HG03457 (cell line): ENCODE data around the gene DBNDD1.

Source experiments
- ATAC-seq: cut with Tn5 transposase; IDR thresholded peaks from one replicate; pipeline ENCODE4 v1.9.1; 2021; ENCODE audit warnings: moderate number of reproducible peaks; ENCODE audit not compliant: unreplicated experiment

DBNDD1 gene

DNA sequence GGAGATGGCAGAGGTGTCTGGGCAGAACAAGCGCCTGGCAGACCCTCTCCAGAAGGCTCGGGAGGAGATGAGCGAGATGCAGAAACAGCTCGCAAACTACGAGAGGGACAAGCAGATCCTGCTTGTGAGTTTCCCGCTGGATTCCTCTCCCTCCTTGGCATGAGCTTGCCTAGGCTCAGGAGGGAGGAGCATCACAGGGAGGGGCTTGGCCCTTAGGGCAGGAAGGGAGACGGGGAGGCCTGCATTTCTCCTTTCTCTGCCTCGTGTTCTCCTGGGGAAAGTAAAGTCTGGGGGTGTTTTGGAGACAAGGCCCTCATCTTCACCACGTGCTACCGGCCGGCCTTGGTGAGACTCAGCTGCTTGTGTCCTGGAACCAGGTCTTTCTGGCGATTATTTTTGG is 18.0 kb upstream of the DBNDD1 start:
- no peak for ATAC-seq

DNA sequence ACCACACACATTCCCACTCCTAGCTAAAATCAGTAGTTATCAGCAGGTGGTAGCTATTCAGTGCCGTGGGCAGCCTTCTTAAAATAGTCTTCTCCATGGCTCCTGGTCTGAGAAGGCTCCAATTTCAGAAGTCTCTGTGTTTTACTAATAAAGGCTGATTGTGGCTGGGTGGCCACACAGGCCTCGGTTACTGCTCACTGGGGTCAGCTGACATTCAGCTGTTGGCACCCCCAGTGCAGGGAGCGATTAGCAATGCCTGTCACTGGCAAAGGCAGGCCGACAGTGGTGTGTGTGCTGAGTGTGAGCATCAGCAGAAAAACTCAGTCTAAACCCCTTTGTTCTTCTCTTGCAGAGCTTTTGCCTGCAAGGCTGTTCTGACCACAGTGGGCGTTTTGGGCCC is 16.6 kb upstream of the DBNDD1 start:
- no peak for ATAC-seq

DNA sequence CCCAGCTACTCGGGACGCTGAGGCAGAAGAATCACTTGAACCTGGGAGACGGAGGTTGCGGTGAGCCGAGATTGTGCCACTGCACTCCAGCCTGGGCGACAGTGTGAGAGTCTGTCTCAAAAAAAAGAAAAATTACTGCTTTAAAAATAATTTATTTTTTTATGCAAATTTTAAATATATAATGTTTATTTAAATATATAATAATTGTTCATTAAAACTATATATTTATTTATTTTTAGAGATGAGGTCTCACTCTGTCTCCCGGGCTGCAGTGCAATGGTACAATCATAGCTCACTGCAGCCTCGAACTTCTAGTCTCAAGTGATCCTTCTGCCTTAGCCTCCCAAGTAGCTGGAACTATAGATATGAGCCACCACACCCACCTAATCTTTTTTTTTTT is 15.2 kb upstream of the DBNDD1 start:
- no peak for ATAC-seq

DNA sequence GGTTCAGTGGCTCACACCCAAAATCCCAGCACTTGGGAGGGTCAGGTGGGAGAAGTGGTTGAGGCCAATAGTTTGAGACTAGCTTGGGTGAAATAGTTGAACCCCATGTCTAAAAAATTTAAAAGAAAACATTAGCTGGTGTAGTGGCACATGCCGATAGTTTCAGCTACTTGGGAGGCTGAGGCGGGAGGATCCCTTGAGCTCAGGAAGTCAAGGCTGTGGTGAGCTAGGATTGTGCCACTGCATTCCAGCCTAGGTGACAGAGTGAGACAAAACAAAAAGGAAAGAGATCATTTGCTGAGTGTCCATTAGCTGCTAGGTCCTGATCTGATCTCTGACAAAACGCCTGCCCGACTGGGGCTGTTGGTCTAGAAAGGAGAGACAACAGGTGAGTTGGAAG is 14.1 kb upstream of the DBNDD1 start:
- no peak for ATAC-seq

DNA sequence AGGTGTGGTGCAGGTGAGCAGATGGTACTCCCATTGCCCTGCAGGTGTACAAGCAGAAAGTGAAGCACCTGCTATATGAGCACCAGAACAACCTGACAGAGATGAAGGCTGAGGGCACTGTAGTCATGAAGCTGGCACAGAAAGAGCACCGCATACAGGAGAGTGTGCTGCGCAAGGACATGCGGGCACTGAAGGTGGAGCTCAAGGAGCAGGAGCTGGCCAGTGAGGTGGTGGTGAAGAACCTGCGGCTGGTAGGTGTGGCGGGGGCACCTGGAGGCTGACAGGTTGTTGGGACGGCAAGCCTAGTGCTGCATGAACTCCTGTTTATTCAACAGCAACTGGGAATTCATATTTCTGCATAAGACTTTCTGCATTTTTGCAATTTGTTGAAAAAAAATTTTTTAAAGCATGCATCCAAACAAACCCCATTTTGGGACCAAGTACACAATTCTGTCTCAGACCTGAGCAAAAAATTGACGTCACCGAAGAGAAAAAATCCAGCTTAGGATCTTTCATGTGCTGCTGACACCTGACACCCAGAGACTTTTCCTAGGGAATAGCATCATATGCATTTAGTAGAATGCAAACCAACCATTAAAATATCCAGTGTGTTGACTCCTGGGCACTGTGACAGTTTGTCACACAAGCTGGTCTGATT is 13.5 kb upstream of the DBNDD1 start:
- no peak for ATAC-seq

DNA sequence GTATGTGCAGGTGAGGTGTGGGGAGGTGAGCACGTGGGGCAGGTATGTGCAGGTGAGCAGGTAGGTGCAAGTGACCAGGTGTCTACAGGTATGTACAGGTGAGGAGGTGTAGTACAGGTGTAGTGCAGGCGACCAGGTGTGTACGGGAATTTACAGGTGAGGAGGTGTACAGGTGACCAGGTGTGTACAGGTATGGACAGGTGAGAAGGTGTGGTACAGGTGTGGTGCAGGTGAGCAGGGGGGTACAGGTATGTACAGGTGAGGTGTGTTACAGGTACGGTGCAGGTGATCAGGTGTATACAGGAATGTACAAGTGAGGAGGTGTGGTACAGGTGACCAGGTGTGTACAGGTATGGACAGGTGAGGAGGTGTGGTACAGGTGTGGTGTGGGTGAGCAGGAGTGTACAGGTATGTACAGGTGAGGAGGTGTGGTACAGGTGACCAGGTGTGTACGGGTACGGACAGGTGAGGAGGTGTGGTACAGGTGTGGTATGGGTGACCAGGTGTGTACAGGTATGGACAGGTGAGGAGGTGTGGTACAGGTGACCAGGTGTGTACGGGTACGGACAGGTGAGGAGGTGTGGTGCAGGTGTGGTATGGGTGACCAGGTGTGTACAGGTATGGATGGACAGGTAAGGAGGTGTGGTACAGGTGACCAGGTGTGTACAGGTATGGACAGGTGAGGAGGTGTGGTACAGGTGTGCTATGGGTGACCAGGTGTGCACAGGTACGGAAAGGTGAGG is 12.8 kb upstream of the DBNDD1 start:
- no peak for ATAC-seq

DNA sequence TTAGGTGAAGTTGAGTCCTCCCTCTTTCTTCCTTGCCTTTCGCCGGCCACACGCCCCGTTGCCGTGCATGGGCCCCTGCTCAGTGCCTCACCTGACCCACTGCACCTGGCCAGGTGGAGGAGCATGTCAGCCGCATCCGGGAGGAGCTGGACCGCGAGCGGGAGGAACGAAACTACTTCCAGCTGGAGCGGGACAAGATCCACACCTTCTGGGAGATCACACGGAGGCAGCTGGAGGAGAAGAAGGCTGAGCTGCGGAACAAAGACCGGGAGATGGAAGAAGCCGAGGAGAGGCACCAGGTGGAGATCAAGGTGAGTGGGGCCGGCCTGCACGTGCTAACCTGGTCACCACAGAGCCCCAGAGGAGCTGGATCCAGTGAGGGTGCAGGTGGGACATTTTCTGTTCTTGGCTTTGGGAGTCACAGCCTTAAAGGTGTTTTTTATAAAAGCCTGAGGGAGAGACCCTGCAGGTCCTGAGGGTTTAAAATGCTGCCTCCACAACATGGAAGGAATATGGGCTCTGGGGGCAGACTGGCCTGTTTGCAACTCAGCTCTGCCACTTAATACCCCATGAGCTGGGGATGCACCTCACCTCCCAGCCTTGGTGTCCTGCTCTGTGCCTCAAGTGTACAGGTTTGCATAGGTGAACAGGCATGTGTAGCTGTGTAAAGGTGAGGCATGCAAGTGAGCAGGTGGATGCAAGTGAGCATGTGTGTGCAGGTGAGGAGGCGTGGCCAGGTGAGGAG is 12.1 kb upstream of the DBNDD1 start:
- no peak for ATAC-seq

DNA sequence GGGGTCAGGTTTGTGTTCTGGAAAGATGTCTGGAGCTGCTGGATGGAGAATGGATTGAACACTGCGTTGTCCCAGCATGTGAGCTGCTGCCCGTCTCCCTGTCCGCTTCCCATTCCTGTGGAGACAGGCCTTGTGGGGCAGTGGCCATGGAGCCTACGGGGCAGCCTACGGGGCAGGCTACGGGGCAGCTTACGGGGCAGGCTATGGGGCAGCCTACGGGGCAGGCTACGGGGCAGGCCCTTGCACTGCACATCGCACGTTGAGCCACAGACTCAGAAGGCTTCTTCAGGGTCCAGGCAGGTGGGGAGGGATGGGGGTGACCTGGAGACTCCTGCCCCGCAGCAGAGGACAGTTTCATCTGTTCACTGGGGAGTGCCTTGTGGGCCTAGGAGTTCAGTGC is 9.7 kb upstream of the DBNDD1 start:
- ATAC-seq, result no peak

DNA sequence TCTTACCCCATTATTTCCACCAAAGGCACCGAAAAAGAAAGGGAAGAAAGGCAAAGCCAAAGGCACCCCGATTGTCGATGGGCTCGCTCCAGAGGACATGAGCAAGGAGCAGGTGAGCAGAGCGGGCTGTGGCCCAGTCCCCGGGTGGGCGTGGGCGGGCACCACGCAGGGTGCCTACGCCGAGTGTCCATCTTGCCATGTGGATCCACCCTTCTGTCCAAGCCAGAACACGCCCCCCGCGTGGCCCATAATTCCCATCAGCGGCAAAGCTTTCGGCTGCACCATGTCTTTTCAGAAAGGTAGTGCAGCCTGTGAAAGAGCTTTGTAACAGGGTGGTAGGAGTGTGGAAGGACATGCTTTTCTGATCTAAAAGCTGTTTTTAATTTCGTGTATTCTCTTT is 8.4 kb upstream of the DBNDD1 start:
- no peak for ATAC-seq

DNA sequence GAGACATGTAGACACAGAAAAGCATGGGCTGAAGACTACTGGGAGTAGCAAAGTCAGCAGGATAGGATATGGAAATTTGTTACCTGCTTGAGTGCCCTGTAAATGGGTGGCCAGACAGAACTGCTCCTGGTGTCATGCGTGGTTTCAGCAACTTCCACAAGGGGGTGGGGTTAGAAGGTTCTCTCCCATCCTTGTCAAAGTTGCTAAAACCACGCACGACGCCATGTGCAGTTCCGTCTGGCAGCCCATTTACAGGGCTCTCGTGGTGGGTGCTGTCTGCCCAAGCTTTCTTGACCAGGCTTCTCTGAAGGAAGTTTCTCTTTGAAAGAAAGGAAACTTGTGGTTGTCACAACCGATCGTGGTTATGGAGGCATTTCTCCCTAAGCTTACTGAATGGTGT is 6.9 kb upstream of the DBNDD1 start:
- no peak for ATAC-seq

DNA sequence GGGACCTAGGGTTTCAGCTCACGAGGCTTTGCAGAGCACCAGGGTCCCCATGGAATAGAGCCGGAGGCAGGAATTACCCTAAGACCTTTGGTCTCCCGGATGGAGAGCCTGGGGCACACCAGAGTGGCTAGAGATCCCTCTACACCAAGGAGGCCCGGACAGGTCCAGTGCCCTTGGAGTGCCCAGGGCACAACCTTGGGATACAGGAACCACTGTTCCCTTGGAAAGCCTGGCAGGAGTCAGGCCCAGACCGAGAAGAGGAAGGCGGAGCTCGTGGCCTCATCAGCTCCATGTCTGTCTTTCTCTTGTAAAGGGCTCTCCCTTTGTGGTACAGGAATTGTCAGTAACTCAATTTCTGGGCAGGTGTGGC is 3.8 kb upstream of the DBNDD1 start:
- ATAC-seq, result no peak

DNA sequence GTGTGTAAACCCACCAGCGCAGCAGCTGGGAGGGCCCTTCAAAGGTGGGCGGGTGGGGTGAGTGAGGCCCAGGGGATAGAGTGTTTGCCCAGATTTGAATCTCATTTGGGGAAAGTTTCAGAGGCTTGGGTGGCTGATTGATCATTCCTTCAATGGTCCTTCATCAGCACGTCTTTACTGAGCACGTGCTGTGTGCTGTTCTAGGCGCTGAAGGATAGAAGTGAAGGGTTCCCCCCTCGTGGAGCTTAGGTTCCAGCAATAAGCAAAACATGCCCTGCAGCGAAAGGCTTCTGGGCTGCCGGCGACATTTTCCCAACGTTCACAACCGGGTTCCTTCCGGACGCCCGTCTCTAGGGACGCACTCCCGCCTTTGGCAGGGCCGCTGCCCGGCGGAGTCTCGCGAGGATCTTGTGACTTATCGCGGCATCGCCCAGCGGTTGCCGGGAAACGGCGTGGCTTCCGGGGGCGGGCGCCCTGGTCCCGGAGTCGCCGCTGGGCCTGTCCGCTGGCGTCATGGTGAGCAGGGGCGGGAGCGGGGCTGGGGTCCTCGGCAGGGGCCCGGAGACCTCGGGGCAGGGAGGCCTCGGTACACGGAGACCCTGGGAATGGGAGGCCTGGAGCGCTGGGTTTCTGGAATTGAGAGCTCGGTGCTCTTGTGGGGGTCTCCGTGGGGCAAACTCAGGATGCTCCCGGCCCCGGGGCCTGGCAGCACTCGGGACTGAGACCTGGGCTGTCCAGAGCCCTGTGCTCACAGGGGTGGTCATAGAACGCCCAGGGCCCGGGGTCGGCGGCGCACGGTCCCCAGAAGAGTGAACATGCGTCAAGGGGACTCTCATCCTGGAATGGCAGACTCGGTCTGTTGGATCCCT is 3.2 kb upstream of the DBNDD1 start:
- ATAC-seq, result peak; percentile 56

DNA sequence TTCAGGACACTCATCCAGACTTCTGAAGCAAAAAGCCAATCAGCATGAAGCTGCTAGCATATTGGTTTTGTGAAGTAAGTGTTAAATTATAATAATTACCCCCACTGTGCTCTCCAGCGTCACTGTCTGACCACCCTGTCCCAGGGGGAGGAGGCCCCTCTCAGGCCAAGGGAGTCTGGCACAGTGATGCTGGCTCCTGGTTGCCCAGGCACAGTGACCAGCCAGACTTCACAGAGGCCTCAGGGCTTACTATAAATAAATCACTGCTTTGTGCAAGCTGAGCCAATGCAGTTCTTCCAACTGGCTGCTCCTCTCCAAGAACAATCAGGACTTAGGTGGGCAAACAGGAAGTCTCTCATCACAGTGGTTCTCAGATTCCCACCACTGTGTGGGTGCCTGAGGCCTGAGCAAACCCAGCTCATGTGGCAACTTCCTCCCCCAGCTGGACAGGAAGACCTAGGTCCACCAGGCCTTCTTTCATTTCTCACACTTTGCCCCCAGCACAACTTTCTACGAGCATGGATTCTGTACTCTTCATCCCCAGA is 1.7 kb upstream of the DBNDD1 start:
- ATAC-seq, result no peak

DNA sequence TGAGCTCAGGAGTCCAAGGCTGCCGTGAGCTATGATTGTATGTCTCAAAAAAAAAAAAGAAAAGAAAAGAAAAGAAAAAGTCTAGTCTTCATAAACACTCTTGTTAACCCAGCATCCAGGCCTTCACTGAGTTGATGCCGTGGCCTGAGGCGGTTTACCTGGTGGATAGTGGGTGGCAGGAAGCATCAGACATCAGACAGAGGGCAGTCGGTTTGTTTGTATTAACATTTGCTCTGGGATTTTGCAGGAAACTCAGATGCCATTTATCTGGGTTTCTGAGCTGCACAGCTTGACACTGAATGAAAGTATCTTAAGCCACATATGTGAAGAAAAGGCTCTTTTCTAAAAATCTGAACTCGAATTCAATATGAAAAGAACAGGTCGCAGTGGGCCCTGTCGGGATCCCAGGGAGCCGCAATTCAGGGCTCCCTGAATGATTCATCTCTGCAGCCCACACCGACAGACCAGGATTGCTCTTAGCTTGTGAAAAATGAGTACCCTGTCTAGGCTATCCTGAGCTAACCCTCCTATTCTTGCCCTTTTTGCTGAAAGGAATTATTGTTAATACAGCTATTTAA is 1.1 kb upstream of the DBNDD1 start:
- ATAC-seq, result no peak

DNA sequence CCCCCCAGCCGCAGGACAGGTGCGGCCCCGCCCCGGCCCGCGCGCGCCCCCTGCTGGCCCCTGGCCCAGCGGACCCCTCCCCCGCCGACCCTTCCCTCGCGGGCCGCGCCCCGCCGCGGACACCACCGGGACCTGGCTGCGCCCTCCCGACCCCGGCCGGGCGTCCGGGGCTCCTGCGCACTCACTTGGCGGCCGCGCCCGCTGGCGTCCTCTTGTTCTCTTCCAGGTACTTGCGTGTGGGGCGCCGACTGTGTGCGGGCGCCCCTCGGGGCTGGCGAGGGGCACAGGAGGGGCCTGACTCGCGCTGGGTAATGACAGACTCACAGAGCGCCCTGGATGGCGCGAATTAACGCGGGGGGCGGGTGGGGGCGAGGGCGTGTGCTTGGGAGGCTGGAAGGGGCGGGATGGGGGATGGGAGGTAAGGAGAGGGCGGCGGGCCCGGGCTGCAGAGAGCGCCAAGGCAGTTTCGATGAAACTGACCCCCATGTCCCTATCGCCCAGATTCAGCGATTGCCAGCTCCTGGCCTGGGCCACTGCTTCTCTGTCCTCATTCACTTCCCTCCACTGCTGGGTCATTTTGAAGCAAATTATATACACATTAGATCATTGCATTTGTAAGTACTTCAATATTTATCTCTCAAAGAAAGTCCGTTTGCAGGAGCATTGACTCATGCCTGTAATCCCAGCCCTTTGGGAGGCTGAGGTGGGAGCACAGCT is 445 bp upstream of the DBNDD1 start:
- ATAC-seq, result no peak

DNA sequence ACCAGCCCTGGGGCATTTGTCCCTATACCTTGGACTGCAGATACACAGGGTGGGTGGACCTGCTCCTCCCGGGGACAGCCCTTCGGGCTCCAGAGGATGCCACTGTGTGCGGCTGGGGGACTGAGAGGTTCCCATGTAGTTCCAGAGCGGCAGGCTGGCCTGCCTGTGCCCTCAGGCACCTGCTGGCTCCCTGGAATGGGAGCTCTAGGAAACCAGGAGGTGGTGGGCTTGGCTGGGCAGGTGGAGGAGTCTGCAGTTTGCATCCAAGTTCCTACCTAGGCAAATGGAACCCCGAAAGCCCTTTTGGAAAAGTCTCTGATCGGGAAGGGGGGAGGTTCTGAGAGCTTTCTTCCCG is 982 bp downstream of the DBNDD1 start:
- ATAC-seq, result no peak

DNA sequence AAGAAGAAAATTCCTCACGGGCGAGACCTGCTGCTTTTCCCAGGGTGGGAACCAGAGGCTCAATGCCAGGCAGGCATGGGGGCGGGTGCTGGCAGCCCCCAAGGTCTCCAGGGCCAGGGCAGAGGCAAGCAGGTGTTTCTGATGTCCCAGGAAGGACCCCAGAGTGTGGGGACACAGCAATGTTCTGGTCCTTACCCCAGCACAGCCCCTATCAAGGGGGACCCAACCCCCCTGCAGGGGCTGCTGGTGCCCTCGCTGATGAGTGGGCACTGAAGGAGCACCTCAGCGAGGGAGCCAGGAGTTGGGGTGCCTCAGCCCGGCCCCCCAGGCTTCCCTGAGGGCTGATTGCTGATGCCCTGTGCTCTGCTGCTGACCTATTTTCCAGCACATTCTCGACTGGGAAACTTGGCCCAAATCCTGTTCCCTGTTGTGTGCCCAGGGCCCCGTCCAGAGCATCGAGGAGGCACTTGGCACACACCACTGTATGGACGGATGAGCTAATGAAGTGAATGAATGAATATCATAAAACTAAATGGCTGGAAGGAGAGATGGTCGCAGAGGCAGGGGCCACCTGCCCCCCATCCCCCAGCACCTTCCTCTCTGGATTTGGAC is 2.8 kb downstream of the DBNDD1 start:
- ATAC-seq, result no peak

DNA sequence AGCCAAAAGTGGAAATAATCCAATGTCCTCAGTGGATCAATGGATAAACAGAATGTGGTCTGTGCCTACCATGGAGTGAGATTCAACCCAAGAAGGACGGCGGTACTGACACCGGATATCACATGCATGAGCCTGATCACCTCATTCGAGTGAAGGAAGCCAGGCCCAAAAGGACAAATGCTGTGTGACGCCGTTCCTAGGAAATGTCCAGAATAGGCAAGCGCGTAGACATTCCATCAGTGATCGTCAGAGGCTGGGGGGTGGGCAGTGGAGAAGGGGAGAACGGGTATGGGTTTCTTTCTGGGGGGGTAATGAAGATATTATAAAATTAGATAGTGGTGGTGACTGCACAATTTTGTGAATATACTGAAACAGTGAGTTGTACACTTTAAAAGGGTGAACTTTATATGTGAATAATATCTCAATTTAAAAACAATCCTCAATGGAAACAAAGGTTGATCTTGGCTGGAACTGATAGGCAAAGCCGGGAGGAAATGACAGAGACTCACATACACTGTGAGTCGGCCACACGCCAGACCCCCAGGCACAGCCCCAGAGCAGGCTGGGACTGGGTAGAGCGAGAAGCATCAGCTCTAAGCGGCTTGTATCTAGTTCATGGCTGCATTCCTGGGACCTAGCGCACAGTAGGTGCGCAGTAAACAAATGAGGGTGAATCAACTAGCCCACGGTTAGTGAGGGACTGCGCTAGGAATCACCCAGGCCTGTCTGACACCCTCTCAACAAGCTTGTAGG is 3.5 kb downstream of the DBNDD1 start:
- ATAC-seq, result no peak
